Islet precursor cell (in vitro differentiated cells): ENCODE measurements around the gene PROSER2.
"Not testable (repeated sequence)": the region's sequence is repeated elsewhere in the genome, so short reads cannot be mapped to it uniquely, and the experiment has no call there.

ENCODE experiments used
- DNase-seq: peaks from one replicate; pipeline ENCODE4 v3.0.0-alpha.2; 2018

PROSER2 gene

DNA sequence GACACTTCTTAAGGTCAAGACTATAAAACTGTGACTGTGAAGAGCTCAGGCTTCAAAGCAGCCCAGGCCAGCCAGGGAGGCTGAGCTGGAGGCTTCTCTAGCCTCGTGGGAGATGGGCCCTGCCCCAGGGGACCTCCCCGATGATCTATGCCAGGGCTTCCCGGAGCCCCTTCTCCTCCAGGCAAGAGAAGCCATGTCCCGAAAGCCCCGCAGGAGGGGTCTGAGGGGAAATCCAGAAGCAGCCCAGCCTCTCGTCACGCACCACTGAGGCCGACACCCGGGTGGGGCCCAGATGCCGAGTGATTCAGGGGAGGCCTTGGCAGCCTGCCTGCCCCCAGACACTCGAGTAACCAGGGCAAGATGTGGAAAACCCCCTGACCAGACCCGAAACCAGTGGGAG is 63.7 kb downstream of the PROSER2 start:
- no peak for DNase-seq

GRCh38 chr10:11887381-11888227 is 64.4 kb downstream of the PROSER2 start:
- no peak for DNase-seq

DNA sequence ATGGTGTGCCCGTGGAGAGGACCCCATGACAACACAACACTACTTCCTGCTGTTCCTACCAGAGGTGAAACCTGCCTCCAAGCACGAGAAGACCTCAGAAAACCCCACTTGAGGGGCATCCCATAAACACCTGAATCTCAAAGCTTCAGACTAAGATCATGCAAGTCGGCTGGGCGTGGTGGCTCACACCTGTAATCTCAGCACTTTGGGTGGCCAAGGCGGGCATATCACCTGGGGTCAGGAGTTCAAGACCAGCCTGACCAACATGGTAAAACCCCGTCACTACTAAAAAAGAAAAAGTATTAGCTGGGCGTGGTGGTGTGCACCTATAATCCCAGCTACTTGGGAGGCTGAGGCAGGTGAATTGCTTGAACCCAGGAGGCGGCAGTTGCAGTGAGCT is 66.1 kb downstream of the PROSER2 start:
- not testable (repeated sequence) for DNase-seq

- no peak for DNase-seq
These were observed 68.8 kb downstream of the PROSER2 start for GRCh38 chr10:11891776-11892486.

- DNase-seq = no peak
These were observed 70.7 kb downstream of the PROSER2 start for GRCh38 chr10:11893749-11894278.

DNA sequence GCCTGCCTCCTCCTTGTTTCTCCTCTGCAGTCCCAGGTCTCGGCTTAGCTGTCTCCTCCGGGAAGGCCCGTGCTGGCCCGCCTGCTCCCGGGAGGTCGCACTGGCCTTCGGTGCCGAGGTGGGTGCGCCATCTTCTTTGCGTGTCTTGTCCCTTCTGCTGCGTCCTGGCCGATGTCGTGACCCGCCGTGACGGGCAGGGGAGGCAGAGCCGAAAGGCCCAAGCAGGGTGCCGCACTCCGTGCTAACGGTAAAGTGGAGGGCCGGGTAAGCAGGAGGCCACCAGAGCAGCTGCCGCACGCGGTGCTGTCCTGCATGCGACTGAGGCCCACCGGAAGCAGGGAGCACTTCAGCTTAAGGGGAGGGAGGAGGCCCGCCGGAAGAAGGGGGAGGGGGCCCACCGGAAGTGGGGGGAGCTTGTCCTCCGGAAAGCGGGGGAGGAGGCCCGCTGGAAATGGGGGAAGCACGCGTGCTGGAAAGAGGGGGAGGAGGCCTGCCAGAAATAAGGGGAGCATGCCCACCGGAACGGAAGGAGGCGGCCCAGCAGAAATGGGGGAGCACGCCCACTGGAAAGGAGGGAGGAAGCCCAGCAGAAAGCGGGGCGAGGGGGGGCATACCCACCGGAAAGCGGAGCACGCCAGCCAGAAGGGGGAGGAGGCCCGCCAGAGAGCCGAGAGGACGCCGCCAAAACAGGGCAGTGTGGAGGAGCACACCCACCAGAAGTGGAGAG is 71.4 kb downstream of the PROSER2 start:
- DNase-seq = no peak

- DNase-seq = no peak
These were observed 71.9 kb downstream of the PROSER2 start for GRCh38 chr10:11895108-11895466.

GRCh38 chr10:11895598-11895997 is 72.4 kb downstream of the PROSER2 start:
- no peak for DNase-seq

GRCh38 chr10:11896549-11897200 is 73.5 kb downstream of the PROSER2 start:
- no peak for DNase-seq

DNA sequence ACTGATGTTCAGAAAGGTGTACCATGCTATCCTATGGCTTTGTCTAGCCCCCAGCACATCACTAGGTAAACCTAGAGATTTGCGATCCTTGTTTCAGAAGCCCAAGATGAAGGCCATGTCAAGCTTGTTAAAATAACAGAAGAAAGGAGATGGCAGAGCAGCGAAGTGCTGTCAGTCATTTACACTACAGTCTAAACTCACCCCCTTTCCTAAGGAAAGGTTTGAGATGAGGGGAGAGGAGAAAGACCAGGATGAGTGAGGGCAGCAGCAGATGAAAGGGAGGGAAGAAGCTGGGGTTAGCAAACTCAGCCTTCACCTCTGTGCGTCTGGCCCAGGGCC is 74.8 kb downstream of the PROSER2 start:
- no peak for DNase-seq

DNA sequence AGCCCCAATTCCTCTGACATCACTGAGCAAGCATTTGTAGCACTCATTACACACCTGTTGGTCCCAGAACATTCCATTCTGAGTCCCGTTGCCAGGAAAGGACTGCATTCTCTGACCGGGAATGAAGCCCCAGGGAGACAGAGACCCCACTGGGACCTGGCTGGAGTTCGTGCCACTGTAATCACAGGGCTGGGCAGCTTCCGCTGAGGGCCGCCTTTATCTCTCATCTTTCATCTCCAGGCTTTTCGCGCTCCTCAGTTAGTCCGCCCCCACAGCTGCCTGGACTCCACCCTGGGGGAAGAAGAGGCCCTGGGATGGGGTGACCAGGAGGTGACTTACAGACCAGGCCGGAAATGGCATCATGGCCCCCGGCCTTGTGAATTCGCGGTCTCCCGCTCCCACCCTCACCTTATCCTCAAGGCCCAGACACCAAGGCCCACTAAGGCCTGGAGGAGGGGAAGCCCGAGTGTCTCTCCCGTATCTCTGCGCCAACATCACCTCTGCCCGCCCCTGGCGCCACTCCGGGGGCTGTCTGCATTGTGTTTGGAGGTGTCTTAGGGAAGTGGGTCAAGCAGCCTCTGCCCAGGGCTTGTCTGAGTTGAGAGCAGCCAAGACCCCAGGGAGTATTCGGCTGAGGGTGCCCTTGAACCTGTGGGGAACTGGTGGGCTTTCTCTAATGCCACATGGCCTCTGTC is 75.4 kb downstream of the PROSER2 start:
- peak; percentile 99 for DNase-seq

DNA sequence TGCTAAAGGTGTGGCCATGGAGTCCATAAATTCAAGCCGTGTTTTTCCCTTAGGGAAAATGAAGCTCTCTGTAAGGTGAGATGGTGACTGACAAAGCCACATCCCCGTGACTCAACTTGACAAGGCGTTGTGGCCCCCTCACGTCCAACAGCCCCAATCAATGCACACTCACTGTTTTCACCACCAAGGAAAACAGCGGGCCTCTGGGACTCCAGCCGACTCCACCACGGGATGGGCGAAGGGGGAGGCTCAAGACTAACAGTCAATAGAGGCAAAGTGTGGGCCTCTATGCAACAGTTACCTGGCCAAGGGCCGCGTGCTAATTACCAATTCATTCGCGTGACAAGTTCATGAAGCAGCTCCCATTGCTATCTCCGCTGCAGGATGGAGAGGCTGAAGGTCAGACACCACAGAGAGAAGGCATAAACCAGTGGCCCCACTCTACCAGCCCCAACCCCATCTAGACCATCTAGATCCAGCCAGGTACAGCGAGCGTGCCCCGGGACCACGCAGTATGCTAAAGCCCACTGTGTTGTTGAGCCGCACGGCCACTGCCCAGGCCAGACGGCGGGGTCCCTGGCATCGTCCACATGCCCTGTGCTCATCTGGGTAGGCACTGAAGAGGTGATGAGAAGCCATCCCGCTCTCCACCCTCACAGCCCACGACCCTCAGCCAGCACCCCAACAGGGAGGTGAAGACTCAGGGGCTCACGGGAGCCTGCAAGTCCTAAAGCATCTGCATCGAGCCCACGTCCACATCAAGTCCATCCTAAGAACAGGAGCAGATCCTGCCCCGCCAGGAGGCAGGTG is 76.1 kb downstream of the PROSER2 start:
- no peak for DNase-seq

DNA sequence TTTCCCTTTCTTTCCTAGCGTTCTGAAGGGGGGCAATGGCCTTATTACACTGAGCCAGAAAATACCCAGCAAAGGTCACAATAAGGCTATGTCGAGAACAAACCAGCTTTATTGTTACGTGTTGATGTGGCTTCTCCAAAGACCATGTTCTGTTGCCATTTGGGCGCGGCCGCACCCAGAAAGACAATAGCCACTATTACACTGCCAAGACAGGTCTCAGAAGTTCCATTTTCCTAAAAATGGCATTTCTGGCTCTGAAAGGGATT is 77.8 kb downstream of the PROSER2 start:
- DNase-seq = no peak

- DNase-seq = no peak
These were observed 78.3 kb downstream of the PROSER2 start for GRCh38 chr10:11901454-11901832.

- no peak for DNase-seq
These were observed 78.8 kb downstream of the PROSER2 start for GRCh38 chr10:11901833-11902475.

DNA sequence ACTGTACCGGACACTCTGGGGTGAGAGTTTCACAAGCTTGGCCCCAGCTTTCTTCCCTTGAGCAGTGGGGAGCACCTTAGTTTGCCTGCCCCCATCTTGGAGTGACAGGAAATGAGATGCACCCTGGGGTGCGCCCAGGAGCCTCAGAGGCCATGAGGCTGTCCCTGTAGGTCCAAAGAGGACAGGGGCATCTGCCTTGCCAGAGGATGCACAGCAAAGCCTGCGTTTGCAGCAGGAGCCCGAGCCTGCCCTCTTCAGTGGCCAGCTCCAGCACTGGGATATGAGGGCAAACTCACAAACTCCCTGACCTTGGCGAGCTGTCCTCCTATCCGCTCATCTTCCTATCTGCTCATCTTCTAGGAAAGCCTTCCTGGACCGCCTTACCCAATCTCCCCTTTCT is 79.5 kb downstream of the PROSER2 start:
- DNase-seq = no peak

- no peak for DNase-seq
These were observed 83.6 kb downstream of the PROSER2 start for GRCh38 chr10:11906714-11907113.

DNA sequence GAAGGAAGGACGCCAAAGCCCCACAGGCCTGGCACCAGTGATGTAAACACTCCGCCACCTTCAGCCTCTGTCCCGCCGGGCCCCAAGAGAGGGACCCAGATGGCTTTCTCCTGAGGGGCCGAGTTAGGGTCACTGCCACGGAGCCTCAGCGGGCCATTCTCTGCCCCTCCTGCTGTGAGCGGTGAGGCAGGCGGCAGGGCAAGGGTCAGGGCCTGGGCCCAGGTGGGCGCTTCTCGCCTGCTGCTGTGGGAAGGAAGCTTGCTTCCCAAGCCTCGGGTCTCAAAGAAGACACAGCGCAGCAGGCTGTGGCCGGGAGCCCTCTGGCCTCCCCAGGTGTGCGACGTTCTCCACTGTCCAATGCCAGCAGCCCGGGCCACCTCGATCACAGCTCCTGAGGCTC is 84.8 kb downstream of the PROSER2 start:
- DNase-seq = no peak

GRCh38 chr10:11908536-11908935 is 85.4 kb downstream of the PROSER2 start:
- DNase-seq = no peak

- DNase-seq = no peak
These were observed 85.8 kb downstream of the PROSER2 start for GRCh38 chr10:11908991-11909390.

- DNase-seq = peak; percentile 52
These were observed 86.5 kb downstream of the PROSER2 start for GRCh38 chr10:11909618-11910017.
